GM20431 (cell line): ENCODE results near the gene PRCD.
"Not testable (repeated sequence)": the region's sequence is repeated elsewhere in the genome, so short reads cannot be mapped to it uniquely, and the experiment has no call there.

ENCODE experiments used
- in situ Hi-C: fragments of 300-500 bp; cut with MseI, MboI; formaldehyde crosslinking; loops from one replicate; pipeline ENCODE4 v1.15.0; 2020; ENCODE audit warnings: low sequenced_read_pairs; ENCODE audit not compliant: unreplicated experiment

PRCD gene

GRCh38 chr17:76524598-76525512, 15.0 kb upstream of the PRCD start:
- in situ Hi-C loops = no loop called here

- in situ Hi-C loops = not testable (repeated sequence)
Observed at GRCh38 chr17:76525513-76525833, 14.4 kb upstream of the PRCD start.

- in situ Hi-C loops = not testable (repeated sequence)
Observed at GRCh38 chr17:76527016-76527415, 12.8 kb upstream of the PRCD start.

GRCh38 chr17:76527430-76528111, 12.3 kb upstream of the PRCD start:
- in situ Hi-C loops = no loop called here

DNA sequence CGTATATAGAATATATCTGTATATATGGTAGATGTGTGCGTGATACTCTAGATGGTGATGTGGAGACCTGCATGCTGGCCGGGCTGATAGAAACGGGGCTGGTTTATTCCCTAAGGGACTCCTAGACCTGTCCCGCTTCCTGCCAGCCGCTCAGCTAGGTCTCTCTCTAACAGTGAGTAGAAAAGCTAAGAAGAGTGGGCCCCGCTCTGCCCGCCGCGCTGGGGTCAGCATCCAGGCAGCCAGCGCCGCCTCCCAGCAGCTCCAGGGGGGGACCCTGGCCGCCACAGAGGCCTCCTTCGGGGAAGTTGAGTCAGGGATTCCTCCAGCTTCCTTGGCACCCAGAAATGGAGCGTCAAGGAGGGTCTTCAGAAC, 11.7 kb upstream of the PRCD start:
- in situ Hi-C loops = no loop called here

- in situ Hi-C loops = no loop called here
Observed at GRCh38 chr17:76528528-76529223, 11.2 kb upstream of the PRCD start.

DNA sequence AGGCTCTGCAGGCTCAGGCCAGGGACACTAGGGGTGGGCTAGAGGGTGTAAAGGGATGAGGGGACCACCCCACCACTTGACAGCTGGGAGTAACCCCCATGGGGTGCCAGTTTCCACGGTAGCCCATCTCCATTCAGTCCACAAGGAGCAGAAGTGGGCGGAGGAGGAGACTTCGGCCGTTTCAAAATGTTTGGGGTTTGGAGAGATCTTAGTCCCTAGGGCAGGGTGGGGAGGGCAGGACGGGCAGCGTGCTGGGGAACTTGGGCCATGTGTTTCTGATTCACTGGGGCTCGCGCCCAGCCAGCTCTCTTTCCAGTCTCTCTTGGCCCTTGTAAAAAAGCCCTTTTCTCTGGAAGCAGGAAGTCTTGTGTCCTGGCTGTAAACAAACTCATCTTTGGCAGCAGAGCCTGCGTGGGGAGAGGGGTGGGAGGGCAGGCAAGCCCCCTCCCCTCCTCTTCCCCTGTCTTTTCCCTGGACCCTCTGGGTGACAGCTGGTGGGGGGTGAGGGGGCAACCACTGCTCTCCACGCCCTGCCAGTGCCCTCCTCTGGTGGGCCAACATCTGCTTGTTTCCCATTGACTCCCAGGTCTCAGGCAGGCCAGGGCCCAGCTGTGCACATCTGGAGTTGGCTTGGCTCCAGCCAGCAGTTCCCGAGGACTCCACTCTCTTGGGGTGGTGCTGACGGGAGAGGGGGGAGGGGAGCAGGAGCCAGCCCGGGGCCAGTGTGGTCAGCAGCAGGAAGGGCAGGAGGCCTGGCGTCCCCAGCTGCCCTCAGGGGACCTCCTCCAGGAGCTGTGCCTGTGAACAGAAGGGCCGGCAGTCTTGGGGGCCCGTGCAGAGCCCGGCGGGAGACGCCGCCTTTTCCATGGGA, 10.4 kb upstream of the PRCD start:
- in situ Hi-C loops = no loop called here

DNA sequence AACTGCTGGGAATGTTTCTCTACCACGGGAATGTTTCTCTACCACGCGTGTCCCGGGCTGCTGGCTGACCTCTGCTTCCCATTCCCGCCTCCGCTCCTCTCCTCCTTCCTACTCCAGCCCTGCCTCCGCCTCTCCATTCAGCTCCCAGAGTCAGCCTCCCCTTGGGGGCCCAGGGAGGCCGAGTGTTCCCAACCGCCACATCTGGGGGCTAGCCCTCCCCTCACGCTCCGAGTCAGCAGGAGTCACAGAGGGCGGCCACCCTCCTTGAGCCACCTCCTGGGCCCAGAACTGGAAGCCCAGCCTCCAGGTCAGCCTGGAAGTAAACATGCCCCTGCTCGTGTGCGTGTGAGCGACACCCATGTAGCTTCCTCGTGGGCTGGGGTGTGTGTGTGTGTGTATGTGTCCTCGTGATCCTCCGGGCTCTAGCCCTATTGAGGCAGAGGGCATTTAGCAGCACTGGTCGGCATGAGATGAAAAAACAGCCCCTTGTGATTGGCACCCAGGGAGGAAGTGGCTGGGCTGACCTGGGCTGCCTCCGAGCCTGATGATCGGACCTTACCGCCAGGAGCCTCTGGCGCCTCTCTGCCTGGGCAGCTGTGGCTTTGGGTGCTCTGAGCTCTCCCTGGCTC, 9.6 kb upstream of the PRCD start:
- in situ Hi-C loops = no loop called here

GRCh38 chr17:76530811-76531485, 8.9 kb upstream of the PRCD start:
- in situ Hi-C loops = no loop called here

DNA sequence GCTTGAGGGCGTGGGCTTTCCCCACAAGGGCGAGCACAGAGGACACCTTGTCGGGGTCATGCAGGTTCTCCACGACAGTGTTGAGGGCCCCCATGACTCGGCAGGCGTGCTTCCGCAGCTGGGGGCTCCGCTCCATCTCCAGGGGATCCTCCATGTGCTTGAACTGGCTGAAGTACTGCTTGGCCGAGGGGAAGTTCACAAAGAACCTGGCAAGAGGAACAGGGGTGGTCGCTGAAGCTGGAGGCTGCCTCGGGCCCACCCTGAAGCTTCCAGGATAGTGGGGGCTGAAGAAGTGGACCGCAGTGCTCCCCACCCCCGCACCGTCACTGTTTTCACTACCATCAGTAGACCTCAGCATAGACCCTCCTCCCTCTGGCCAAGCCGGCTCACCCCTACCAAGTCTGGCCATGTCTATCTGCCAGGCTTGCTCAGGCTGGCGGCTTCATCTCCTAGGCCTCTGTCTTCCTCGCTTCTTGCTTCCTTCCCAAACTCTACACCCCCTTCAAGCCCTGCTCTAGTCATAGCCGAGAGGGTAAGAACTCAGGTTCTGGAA, 8.3 kb upstream of the PRCD start:
- in situ Hi-C loops = no loop called here

- in situ Hi-C loops = no loop called here
Observed at GRCh38 chr17:76532072-76532651, 7.7 kb upstream of the PRCD start.

DNA sequence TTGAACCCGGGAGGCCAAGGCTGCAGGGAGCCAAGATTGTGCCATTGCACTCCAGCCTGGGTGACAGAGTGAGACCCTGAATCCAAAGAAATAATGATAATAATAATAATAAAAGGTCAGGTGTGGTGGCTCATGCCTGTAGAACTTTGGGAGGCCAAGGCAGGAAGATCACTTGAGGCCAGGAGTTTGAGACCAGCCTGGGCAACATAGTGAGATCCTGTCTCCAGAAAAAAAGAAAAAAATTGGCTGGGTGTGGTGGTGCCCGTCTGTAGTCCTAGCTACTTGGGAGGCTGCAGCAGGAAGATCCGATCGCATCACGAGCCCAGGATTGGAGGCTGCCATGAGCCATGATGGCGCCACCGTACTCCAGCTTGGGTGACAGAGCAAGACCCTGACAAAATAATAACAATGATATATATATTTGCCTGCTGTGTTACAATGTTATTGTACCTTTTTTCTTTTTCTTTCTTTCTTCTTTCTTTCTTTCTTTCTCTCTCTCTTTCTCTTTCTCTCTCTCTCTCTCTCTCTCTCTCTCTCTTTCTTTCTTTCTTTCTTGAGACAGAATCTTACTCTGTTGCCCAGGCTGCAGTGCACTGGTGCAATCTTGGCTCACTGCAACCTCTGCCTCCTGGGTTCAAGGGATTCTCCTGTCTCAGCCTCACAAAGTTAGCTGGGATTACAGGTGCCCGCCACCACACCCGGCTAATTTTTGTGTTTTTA, 6.0 kb upstream of the PRCD start:
- in situ Hi-C loops = not testable (repeated sequence)

DNA sequence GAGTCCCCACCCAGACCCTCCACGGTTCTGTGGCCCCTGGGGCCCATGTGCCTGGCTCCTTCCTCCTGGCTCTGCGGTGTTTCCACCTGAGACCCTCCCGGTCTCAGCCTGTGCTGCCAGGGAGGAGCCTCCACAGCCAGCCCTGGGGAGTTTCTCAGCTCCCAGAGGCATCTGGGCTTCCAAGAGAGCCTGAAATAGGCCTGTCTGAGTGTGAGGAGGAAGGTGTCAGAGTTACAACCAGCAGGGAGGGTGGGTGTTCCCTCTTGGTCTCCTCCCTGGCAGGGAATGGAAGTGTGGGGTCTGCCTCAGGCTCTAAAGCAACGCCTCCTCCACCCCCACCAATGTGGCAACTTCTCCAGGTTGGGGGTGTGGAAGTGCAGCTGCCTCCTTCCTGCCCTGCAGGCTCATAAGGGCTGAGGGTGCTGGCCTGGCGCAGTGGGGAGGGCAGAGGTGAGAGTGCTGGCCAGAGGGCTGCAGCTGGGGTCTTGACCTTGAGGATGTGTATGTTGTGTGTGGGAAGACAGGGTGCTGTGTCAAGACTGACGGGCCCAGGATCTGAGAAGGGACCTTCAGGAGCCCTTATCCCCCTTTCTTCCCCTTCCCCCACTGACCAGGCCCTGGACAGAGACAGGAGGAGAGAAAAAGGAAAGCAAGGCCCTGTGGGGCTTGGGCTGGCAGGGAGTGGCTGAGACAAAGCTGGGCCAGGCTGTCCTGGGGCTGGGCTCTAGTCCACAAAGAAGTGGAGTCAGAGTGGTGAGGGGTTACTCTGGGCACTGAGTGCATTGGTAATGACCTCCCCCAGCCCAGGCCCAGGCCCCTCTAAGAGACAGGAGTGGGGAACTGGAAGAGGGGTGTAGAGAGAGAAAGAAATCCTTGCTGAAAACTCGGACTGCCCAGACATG, 4.8 kb upstream of the PRCD start:
- in situ Hi-C loops = no loop called here

- in situ Hi-C loops = no loop called here
Observed at GRCh38 chr17:76535788-76536510, 3.9 kb upstream of the PRCD start.

GRCh38 chr17:76536511-76537287, 3.1 kb upstream of the PRCD start:
- in situ Hi-C loops = no loop called here

DNA sequence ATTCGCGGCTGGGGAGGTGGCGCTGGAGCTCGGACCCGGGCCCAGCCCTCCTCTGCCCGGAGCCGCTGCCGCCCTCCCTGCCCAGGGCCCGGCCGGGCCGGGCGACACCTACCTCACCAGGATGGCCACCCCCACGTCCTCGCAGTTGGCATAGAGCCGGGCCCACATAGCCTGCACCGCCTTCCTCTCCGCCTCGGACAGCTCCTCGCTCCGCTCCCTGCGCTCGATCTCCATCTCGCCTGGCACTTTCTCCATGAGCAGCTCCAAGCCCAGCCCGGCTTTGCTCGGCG, 2.6 kb upstream of the PRCD start:
- in situ Hi-C loops = no loop called here
